Esophagus muscularis mucosa (tissue), 4 donors: ENCODE measurements around the gene KDF1.

ENCODE experiments used
- CTCF ChIP-seq, 3 experiments: fragments of 200-600 bp in 2 of 3; fragments of 450-650 bp in 1 of 3; sonication (generic) in 2 of 3; IDR thresholded peaks; one replicate each; pipeline ENCODE4 v1.5.1; 2017 to 2019; ENCODE audit warnings: antibody characterized with exemption in 3 of 3, mild to moderate bottlenecking in 2 of 3, moderate library complexity in 1 of 3
- EP300 ChIP-seq: sonication (generic); formaldehyde crosslinking; IDR thresholded peaks from one replicate; pipeline ENCODE4 v1.6.1; 2017; ENCODE audit warnings: antibody characterized with exemption
- POLR2A ChIP-seq: fragments of 450-650 bp; IDR thresholded peaks from one replicate; pipeline ENCODE4 v1.6.1; 2017; ENCODE audit warnings: antibody characterized with exemption, moderate library complexity, mild to moderate bottlenecking, low read depth
- POLR2AphosphoS5 ChIP-seq, 2 donors: sonication (generic); formaldehyde crosslinking; IDR thresholded peaks; one replicate each; pipeline ENCODE4 v1.6.1; 2017; ENCODE audit warnings: antibody characterized with exemption in 2 of 2

GRCh38 chr1:26953374-26953773 lies 6.9 kb downstream of the KDF1 start:
- TF ChIP-seq POLR2AphosphoS5 (IDR thresholded peaks at IDR 0.05) = no peak
- TF ChIP-seq CTCF (IDR thresholded peaks at IDR 0.05) = no peak
- TF ChIP-seq POLR2A = no peak
- TF ChIP-seq EP300 = no peak
